HepG2 (cell line): ENCODE results near the gene RAB23. TPM values are rescaled to one million over a fixed set of nuclear protein-coding genes. Genes with fewer than 3 reads are reported as not detected.

Source experiments
- ARNTL ChIP-seq: sonication (generic); formaldehyde crosslinking; IDR thresholded peaks from 2 replicates; pipeline ENCODE4 v1.4.0; 2020; ENCODE audit warnings: mild to moderate bottlenecking, missing genetic modification reagents
- CEBPB ChIP-seq: IDR thresholded peaks from 2 replicates; pipeline ENCODE4 v1.6.1; 2011; ENCODE audit warnings: low read depth, low read length, improper control_type of control experiment, borderline replicate concordance
- FOXA3 ChIP-seq: IDR thresholded peaks from 2 replicates; pipeline ENCODE4 v1.6.1; 2016; ENCODE audit warnings: missing genetic modification reagents, missing compliant biosample characterization
- JUN ChIP-seq: sonication (generic); formaldehyde crosslinking; IDR thresholded peaks from 2 replicates; pipeline ENCODE4 v1.4.0; 2020; ENCODE audit warnings: mild to moderate bottlenecking, missing genetic modification reagents
- KDM5A ChIP-seq: fragments of 200-600 bp; sonication (generic); IDR thresholded peaks from 2 replicates; pipeline ENCODE4 v1.7.0; 2018; ENCODE audit warnings: antibody characterized with exemption, mild to moderate bottlenecking, low read length, borderline replicate concordance
- ZNF124 ChIP-seq: sonication (generic); formaldehyde crosslinking; IDR thresholded peaks from 2 replicates; pipeline ENCODE4 v1.4.0; 2020; ENCODE audit warnings: missing genetic modification reagents
- ZNF160 ChIP-seq: sonication (generic); formaldehyde crosslinking; IDR thresholded peaks from 2 replicates; pipeline ENCODE4 v1.8.0; 2022; ENCODE audit warnings: mild to moderate bottlenecking, inconsistent platforms, missing genetic modification reagents
- ZNF17 ChIP-seq: sonication (generic); formaldehyde crosslinking; IDR thresholded peaks from 2 replicates; pipeline ENCODE4 v1.5.0; 2020; ENCODE audit warnings: mild to moderate bottlenecking, missing genetic modification reagents
- ZNF616 ChIP-seq: sonication (generic); formaldehyde crosslinking; IDR thresholded peaks from 2 replicates; pipeline ENCODE4 v1.5.0; 2020; ENCODE audit warnings: low read depth, mild to moderate bottlenecking, missing genetic modification reagents
- ZNF703 ChIP-seq: sonication (generic); formaldehyde crosslinking; IDR thresholded peaks from 2 replicates; pipeline ENCODE4 v1.5.1; 2020; ENCODE audit warnings: missing genetic modification reagents, mild to moderate bottlenecking, moderate library complexity, borderline replicate concordance
- ZNF761 ChIP-seq: sonication (generic); formaldehyde crosslinking; conservative IDR thresholded peaks from 2 replicates; pipeline ENCODE4 v1.4.0; 2020; ENCODE audit warnings: mild to moderate bottlenecking, missing genetic modification reagents
- ZNF850 ChIP-seq: sonication (generic); formaldehyde crosslinking; conservative IDR thresholded peaks from 2 replicates; pipeline ENCODE4 v1.9.0; 2021; ENCODE audit warnings: mild to moderate bottlenecking, missing genetic modification reagents
- polyA plus RNA-seq, 8 experiments: library from polyadenylated mRNA; depleted of rRNA in 3 of 8; stranded (reverse) in 7 of 8; unstranded in 1 of 8; fragments of >200 nt; fragmentation: Illumina TruSeq in 4 of 8; extraction: Trizol in 4 of 8; gene quantifications; 2 replicates each; pipeline versions ENCODE4 v1.2.1 to v1.2.3, GENCODE V29; 2011 to 2016; ENCODE audit warnings: low read depth in 4 of 8, missing spikeins in 1 of 8, mixed read lengths in 1 of 8; ENCODE audit not compliant: insufficient read depth in 1 of 8
- total RNA-seq, 5 experiments: library from RNA; depleted of rRNA; stranded (reverse); fragments of >200 nt; fragmentation: Illumina TruSeq; extraction: Trizol; gene quantifications; 2 replicates each; pipeline ENCODE4 v1.2.3, GENCODE V29; 2016; ENCODE audit warnings: low read depth in 1 of 5
- TF ChIP-seq, protein P1 (sequence below): IDR thresholded peaks from 2 replicates; pipeline ENCODE4 v1.6.1; 2016; ENCODE audit warnings: missing compliant biosample characterization, missing genetic modification reagents, borderline replicate concordance
- TF ChIP-seq, protein P2 (sequence below): IDR thresholded peaks from 2 replicates; pipeline ENCODE4 v1.6.1; 2018; ENCODE audit warnings: missing genetic modification reagents
- TF ChIP-seq, protein P3 (sequence below): sonication (generic); formaldehyde crosslinking; conservative IDR thresholded peaks from 2 replicates; pipeline ENCODE4 v1.8.0; 2022; ENCODE audit warnings: missing genetic modification reagents
- TF ChIP-seq, protein P4 (sequence below): sonication (generic); formaldehyde crosslinking; conservative IDR thresholded peaks from 2 replicates; pipeline ENCODE4 v1.8.0; 2022; ENCODE audit warnings: low read depth, missing genetic modification reagents
- TF ChIP-seq, protein P5 (sequence below): sonication (generic); formaldehyde crosslinking; conservative IDR thresholded peaks from 2 replicates; pipeline ENCODE4 v1.8.0; 2022; ENCODE audit warnings: mild to moderate bottlenecking, moderate library complexity, missing genetic modification reagents
- TF ChIP-seq, protein P6 (sequence below): sonication (generic); formaldehyde crosslinking; IDR thresholded peaks from 2 replicates; pipeline ENCODE4 v1.5.0; 2020; ENCODE audit warnings: missing genetic modification reagents, mild to moderate bottlenecking, borderline replicate concordance

RAB23 gene
- total and polyA plus RNA-seq, 2 of the 13 experiments (the other 11 are each of a cell fraction or from before 2014, with no cell fraction given) = 5.5 to 16.4 TPM

DNA sequence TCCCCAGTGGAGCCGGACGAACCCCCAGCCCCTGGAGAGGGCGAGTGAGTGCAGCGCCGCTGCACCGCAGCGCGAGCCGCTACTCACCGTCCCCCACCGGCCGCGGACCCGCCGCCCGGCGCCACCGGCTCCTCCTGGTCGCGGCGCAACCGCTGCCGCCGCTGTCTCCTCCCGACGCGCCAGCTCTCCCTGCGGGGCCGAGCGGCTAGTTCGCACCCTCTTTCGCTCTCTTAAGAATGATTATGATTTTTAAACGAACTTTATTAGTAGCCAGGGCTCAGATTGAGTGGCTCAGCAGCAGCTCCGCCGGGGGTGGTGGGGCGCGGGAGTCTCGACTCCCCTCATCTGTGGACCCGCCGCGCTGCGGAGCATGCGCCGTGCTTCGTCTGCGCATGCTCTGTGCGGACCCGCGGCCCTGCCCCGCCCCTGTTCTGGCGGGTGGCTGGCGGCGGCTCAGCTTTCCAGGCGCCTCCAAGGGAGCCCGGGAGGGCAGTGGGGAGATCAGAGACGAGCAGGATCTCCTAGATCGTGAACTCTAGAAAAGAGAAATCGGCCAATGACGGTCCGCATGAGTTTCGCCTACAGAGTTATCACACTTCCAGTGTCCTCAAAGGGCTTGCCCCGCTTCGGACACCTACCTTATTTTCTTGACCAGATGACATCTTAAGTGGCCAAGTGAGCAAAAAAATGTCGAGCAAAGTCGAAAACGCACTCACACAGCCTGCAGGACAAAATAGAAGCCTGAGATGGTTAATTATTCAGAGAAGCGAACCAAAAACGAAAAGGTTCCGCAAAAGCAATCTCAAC, at the start of gene RAB23 (continued):
- TF ChIP-seq, protein P1, sequence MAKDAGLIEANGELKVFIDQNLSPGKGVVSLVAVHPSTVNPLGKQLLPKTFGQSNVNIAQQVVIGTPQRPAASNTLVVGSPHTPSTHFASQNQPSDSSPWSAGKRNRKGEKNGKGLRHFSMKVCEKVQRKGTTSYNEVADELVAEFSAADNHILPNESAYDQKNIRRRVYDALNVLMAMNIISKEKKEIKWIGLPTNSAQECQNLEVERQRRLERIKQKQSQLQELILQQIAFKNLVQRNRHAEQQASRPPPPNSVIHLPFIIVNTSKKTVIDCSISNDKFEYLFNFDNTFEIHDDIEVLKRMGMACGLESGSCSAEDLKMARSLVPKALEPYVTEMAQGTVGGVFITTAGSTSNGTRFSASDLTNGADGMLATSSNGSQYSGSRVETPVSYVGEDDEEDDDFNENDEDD (CRISPR knock-in tag) = peak; percentile 77; the same call in 1 of the 2 replicates
- 0 out of 2 replicates have a peak, but pooled peaks have one; percentile 37 for TF ChIP-seq ZNF616 (CRISPR knock-in tag)
- TF ChIP-seq ARNTL = no peak
- peak; percentile 86; the same call in 1 of the 2 replicates for TF ChIP-seq KDM5A
- no peak for TF ChIP-seq ZNF17
- TF ChIP-seq FOXA3 (CRISPR knock-in tag) = no peak
- TF ChIP-seq ZNF124 (CRISPR knock-in tag) = no peak; the same call in 1 of the 2 replicates
- TF ChIP-seq JUN (CRISPR knock-in tag) = no peak
- TF ChIP-seq, protein P2, sequence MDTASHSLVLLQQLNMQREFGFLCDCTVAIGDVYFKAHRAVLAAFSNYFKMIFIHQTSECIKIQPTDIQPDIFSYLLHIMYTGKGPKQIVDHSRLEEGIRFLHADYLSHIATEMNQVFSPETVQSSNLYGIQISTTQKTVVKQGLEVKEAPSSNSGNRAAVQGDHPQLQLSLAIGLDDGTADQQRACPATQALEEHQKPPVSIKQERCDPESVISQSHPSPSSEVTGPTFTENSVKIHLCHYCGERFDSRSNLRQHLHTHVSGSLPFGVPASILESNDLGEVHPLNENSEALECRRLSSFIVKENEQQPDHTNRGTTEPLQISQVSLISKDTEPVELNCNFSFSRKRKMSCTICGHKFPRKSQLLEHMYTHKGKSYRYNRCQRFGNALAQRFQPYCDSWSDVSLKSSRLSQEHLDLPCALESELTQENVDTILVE (CRISPR knock-in tag) = 0 out of 2 replicates have a peak, but pooled peaks have one; percentile 16
- no peak for TF ChIP-seq ZNF761 (CRISPR knock-in tag)
- TF ChIP-seq CEBPB = no peak
- TF ChIP-seq, protein P3, sequence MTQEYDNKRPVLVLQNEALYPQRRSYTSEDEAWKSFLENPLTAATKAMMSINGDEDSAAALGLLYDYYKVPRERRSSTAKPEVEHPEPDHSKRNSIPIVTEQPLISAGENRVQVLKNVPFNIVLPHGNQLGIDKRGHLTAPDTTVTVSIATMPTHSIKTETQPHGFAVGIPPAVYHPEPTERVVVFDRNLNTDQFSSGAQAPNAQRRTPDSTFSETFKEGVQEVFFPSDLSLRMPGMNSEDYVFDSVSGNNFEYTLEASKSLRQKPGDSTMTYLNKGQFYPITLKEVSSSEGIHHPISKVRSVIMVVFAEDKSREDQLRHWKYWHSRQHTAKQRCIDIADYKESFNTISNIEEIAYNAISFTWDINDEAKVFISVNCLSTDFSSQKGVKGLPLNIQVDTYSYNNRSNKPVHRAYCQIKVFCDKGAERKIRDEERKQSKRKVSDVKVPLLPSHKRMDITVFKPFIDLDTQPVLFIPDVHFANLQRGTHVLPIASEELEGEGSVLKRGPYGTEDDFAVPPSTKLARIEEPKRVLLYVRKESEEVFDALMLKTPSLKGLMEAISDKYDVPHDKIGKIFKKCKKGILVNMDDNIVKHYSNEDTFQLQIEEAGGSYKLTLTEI = no peak
- TF ChIP-seq, protein P4, sequence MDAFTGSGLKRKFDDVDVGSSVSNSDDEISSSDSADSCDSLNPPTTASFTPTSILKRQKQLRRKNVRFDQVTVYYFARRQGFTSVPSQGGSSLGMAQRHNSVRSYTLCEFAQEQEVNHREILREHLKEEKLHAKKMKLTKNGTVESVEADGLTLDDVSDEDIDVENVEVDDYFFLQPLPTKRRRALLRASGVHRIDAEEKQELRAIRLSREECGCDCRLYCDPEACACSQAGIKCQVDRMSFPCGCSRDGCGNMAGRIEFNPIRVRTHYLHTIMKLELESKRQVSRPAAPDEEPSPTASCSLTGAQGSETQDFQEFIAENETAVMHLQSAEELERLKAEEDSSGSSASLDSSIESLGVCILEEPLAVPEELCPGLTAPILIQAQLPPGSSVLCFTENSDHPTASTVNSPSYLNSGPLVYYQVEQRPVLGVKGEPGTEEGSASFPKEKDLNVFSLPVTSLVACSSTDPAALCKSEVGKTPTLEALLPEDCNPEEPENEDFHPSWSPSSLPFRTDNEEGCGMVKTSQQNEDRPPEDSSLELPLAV = no peak
- TF ChIP-seq ZNF703 (CRISPR knock-in tag) = peak; percentile 76; the same call in 1 of the 2 replicates
- TF ChIP-seq, protein P5, sequence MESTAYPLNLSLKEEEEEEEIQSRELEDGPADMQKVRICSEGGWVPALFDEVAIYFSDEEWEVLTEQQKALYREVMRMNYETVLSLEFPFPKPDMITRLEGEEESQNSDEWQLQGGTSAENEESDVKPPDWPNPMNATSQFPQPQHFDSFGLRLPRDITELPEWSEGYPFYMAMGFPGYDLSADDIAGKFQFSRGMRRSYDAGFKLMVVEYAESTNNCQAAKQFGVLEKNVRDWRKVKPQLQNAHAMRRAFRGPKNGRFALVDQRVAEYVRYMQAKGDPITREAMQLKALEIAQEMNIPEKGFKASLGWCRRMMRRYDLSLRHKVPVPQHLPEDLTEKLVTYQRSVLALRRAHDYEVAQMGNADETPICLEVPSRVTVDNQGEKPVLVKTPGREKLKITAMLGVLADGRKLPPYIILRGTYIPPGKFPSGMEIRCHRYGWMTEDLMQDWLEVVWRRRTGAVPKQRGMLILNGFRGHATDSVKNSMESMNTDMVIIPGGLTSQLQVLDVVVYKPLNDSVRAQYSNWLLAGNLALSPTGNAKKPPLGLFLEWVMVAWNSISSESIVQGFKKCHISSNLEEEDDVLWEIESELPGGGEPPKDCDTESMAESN = no peak; the same call in 1 of the 2 replicates
- no peak for TF ChIP-seq ZNF850 (CRISPR knock-in tag)
- no peak; the same call in 1 of the 2 replicates for TF ChIP-seq ZNF160
- TF ChIP-seq, protein P6, sequence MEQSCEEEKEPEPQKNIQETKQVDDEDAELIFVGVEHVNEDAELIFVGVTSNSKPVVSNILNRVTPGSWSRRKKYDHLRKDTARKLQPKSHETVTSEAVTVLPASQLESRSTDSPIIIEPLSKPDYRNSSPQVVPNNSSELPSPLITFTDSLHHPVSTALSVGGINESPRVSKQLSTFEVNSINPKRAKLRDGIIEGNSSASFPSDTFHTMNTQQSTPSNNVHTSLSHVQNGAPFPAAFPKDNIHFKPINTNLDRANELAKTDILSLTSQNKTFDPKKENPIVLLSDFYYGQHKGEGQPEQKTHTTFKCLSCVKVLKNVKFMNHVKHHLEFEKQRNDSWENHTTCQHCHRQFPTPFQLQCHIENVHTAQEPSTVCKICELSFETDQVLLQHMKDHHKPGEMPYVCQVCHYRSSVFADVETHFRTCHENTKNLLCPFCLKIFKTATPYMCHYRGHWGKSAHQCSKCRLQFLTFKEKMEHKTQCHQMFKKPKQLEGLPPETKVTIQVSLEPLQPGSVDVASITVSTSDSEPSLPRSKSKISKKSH (CRISPR knock-in tag) = no peak
